H9 (cell line): ENCODE data around the gene NAPA. TPM values are rescaled to one million over a fixed set of nuclear protein-coding genes. Genes with fewer than 3 reads are reported as not detected.

Experiments used
- DNase-seq: peaks from one replicate; pipeline ENCODE4 v3.0.0-alpha.2; 2017
- H2AFZ ChIP-seq: one replicate; pipeline ENCODE4 v1.6.1; 2013; ENCODE audit warnings: mild to moderate bottlenecking, low read length, control low read depth, moderate library complexity
- H2AK5ac ChIP-seq: 2 replicates; pipeline ENCODE4 v1.6.1; 2013; ENCODE audit warnings: low read length, control low read depth, mixed read lengths; ENCODE audit not compliant: insufficient read length
- H2BK120ac ChIP-seq: one replicate; pipeline ENCODE4 v1.6.1; 2013; ENCODE audit warnings: low read depth, mild to moderate bottlenecking, low read length, control low read depth, inconsistent platforms; ENCODE audit not compliant: poor library complexity, severe bottlenecking
- H2BK12ac ChIP-seq: 2 replicates; pipeline ENCODE4 v1.6.1; 2013; ENCODE audit warnings: low read length, control low read depth, mixed read lengths, low read depth; ENCODE audit not compliant: insufficient read length
- H2BK15ac ChIP-seq: 2 replicates; pipeline ENCODE4 v1.6.1; 2013; ENCODE audit warnings: low read depth, low read length, control low read depth
- H2BK20ac ChIP-seq: one replicate; pipeline ENCODE4 v1.6.1; 2013; ENCODE audit warnings: low read depth, mild to moderate bottlenecking, low read length, control low read depth, inconsistent platforms; ENCODE audit not compliant: poor library complexity, severe bottlenecking
- H2BK5ac ChIP-seq: 2 replicates; pipeline ENCODE4 v1.6.1; 2013; ENCODE audit warnings: low read length, control low read depth, mixed read lengths; ENCODE audit not compliant: insufficient read length
- H3K14ac ChIP-seq: 2 replicates; pipeline ENCODE4 v1.6.1; 2013; ENCODE audit warnings: low read length, control low read depth; ENCODE audit not compliant: insufficient read depth
- H3K18ac ChIP-seq: 2 replicates; pipeline ENCODE4 v1.6.1; 2013; ENCODE audit warnings: low read depth, mild to moderate bottlenecking, mixed read lengths, low read length, control low read depth; ENCODE audit not compliant: insufficient read length
- H3K23ac ChIP-seq: 2 replicates; pipeline ENCODE4 v1.6.1; 2013; ENCODE audit warnings: low read length, control low read depth, mixed read lengths, low read depth; ENCODE audit not compliant: insufficient read length
- H3K23me2 ChIP-seq: 2 replicates; pipeline ENCODE4 v1.6.1; 2013; ENCODE audit warnings: low read depth, mild to moderate bottlenecking, mixed read lengths, low read length, control low read depth; ENCODE audit not compliant: insufficient read length, poor library complexity, severe bottlenecking
- H3K27ac ChIP-seq: 2 replicates; pipeline ENCODE4 v1.5.1; 2013; ENCODE audit warnings: low read length, control low read depth, mixed read lengths, low read depth; ENCODE audit not compliant: insufficient read length
- H3K27me3 ChIP-seq: 2 replicates; pipeline ENCODE4 v1.6.1; 2013; ENCODE audit warnings: low read length, control low read depth, inconsistent platforms; ENCODE audit not compliant: insufficient read depth
- H3K4ac ChIP-seq: 2 replicates; pipeline ENCODE4 v1.6.1; 2013; ENCODE audit warnings: low read depth, mild to moderate bottlenecking, control low read depth, inconsistent platforms, low read length, moderate library complexity
- H3K4me1 ChIP-seq: 2 replicates; pipeline ENCODE4 v1.6.1; 2013; ENCODE audit warnings: low read length, control low read depth, inconsistent platforms; ENCODE audit not compliant: insufficient read depth
- H3K4me2 ChIP-seq: 2 replicates; pipeline ENCODE4 v1.6.1; 2013; ENCODE audit warnings: low read length, control low read depth, mixed read lengths; ENCODE audit not compliant: insufficient read length, insufficient read depth
- H3K56ac ChIP-seq: 2 replicates; pipeline ENCODE4 v1.6.1; 2013; ENCODE audit warnings: low read depth, mild to moderate bottlenecking, mixed read lengths, low read length, control low read depth; ENCODE audit not compliant: insufficient read length
- H3K79me1 ChIP-seq: 2 replicates; pipeline ENCODE4 v1.6.1; 2013; ENCODE audit warnings: low read depth, mild to moderate bottlenecking, moderate library complexity, low read length, control low read depth, inconsistent platforms; ENCODE audit not compliant: insufficient read depth, poor library complexity, severe bottlenecking
- H3K79me2 ChIP-seq: 2 replicates; pipeline ENCODE4 v1.6.1; 2013; ENCODE audit warnings: low read length, control low read depth, inconsistent platforms; ENCODE audit not compliant: insufficient read depth
- H3K9ac ChIP-seq: 2 replicates; pipeline ENCODE4 v1.6.1; 2013; ENCODE audit warnings: low read length, control low read depth, mixed read lengths; ENCODE audit not compliant: insufficient read length; ENCODE audit errors: extremely low read depth
- H3K9me3 ChIP-seq: one replicate; pipeline ENCODE4 v1.6.1; 2013; ENCODE audit warnings: low read depth, low read length, inconsistent platforms; ENCODE audit not compliant: control insufficient read depth
- H3T11ph ChIP-seq: one replicate; pipeline ENCODE4 v1.6.1; 2013; ENCODE audit warnings: mild to moderate bottlenecking, low read length, control low read depth, inconsistent platforms
- H4K20me1 ChIP-seq: one replicate; pipeline ENCODE4 v1.6.1; 2013; ENCODE audit not compliant: control insufficient read depth, insufficient read length, insufficient read depth
- H4K5ac ChIP-seq: 2 replicates; pipeline ENCODE4 v1.6.1; 2013; ENCODE audit warnings: low read depth, mild to moderate bottlenecking, mixed read lengths, low read length, control low read depth; ENCODE audit not compliant: insufficient read length
- H4K8ac ChIP-seq: replicated peaks from 2 replicates; pipeline ENCODE4 v1.6.1; 2013; ENCODE audit warnings: low read length, control low read depth, mixed read lengths, low read depth; ENCODE audit not compliant: insufficient read length
- H4K91ac ChIP-seq: 2 replicates; pipeline ENCODE4 v1.6.1; 2013; ENCODE audit warnings: low read depth, mild to moderate bottlenecking, moderate library complexity, mixed read lengths, low read length, control low read depth; ENCODE audit not compliant: insufficient read length
- H3K27ac Mint-ChIP-seq, 3 experiments: 2 replicates in 2 of 3; 3 replicates in 1 of 3; pipeline ENCODE4 v1.8.0; 2020 to 2021; ENCODE audit warnings: mixed read lengths in 3 of 3, mild to moderate bottlenecking in 1 of 3, moderate library complexity in 1 of 3
- H3K27me3 Mint-ChIP-seq: 2 replicates; pipeline ENCODE4 v1.8.0; 2021; ENCODE audit warnings: low read depth, mild to moderate bottlenecking, moderate library complexity, mixed read lengths
- H3K36me3 Mint-ChIP-seq, 3 experiments: 2 replicates in 2 of 3; 3 replicates in 1 of 3; pipeline ENCODE4 v1.8.0; 2020 to 2021; ENCODE audit warnings: low read depth in 3 of 3, mixed read lengths in 3 of 3; ENCODE audit not compliant: insufficient read depth in 1 of 3
- H3K4me1 Mint-ChIP-seq, 2 experiments: 2 replicates each; pipeline ENCODE4 v1.8.0; 2020; ENCODE audit warnings: mixed read lengths in 2 of 2
- H3K4me3 Mint-ChIP-seq, 2 experiments: 2 replicates in 1 of 2; 3 replicates in 1 of 2; pipeline ENCODE4 v1.8.0; 2020 to 2021; ENCODE audit warnings: mild to moderate bottlenecking in 2 of 2, mixed read lengths in 2 of 2, moderate library complexity in 1 of 2
- H3K9me3 Mint-ChIP-seq, 2 experiments: 2 replicates in 1 of 2; 3 replicates in 1 of 2; pipeline ENCODE4 v1.8.0; 2020; ENCODE audit warnings: mild to moderate bottlenecking in 2 of 2, mixed read lengths in 2 of 2, moderate library complexity in 1 of 2
- WGBS: extraction: QIAGEN DNeasy Blood & Tissue Kit; methylation state at CpG from one replicate; pipeline ENCODE4 v1.1.7; 2013; ENCODE audit warnings: missing lambda C conversion rate, low lambda C conversion rate, mixed read lengths; ENCODE audit not compliant: insufficient read length; ENCODE audit errors: extremely low coverage; 5-methylcytosine and 5-hydroxymethylcytosine counted together
- total RNA-seq: library from RNA; stranded (reverse); gene quantifications from 2 replicates; pipeline ENCODE4 v1.2.1, GENCODE V29; 2021
- TF ChIP-seq, protein P1 (sequence below): fragments of 200-600 bp; sonication (generic); conservative IDR thresholded peaks from 3 replicates; pipeline ENCODE4 v1.8.0; 2021; ENCODE audit warnings: antibody characterized with exemption, mild to moderate bottlenecking

Gene NAPA
- total RNA-seq, 1 experiment from 2014 or later: 62.8 TPM

GRCh38 chr19:47506459-47506858 lies 8.4 kb downstream of the NAPA start:
- no peaks in the 10 kb centered on the region for H3K27me3 ChIP-seq
- H3K79me1 ChIP-seq: peaks cover 5% of the 10 kb centered on the region
- H2BK20ac ChIP-seq: no peak overlapping the region
- no peak overlapping the region for H3K4ac ChIP-seq
- H3K9ac ChIP-seq: no peak overlapping the region
- no peak overlapping the region for H4K91ac ChIP-seq
- H3K27ac Mint-ChIP-seq: peak overlapping the region in 1 of 3 experiments; percentile 68; a peak in 2 of 7 replicates
- no peak overlapping the region for H3K14ac ChIP-seq
- no peak overlapping the region for H3K4me2 ChIP-seq
- H2AFZ ChIP-seq: no peak overlapping the region
- no peak overlapping the region for H3K56ac ChIP-seq
- H3T11ph ChIP-seq: no peak overlapping the region
- no peaks in the 10 kb centered on the region for H3K9me3 Mint-ChIP-seq
- no peaks in the 10 kb centered on the region for H3K9me3 ChIP-seq
- H2BK5ac ChIP-seq: no peak overlapping the region
- H2BK120ac ChIP-seq: no peak overlapping the region
- H2BK15ac ChIP-seq: no peak overlapping the region
- H3K18ac ChIP-seq: no peak overlapping the region
- no peak overlapping the region for H3K4me3 Mint-ChIP-seq
- no peaks in the 10 kb centered on the region for H4K20me1 ChIP-seq
- H3K36me3 Mint-ChIP-seq: peaks cover 0 to 13% (median 13%) of the 10 kb centered on the region in 3 experiments; a peak in 5 of 7 replicates
- H4K8ac ChIP-seq: no peak overlapping the region
- WGBS: no CpG with 5 or more reads among the region's 8 CpGs
- H3K27ac ChIP-seq: no peak overlapping the region
- H4K5ac ChIP-seq: no peak overlapping the region
- H3K27me3 Mint-ChIP-seq: no peaks in the 10 kb centered on the region
- H3K79me2 ChIP-seq: no peaks in the 10 kb centered on the region; the same call in 1 of the 2 replicates
- no peaks in the 10 kb centered on the region for H3K23me2 ChIP-seq
- H2BK12ac ChIP-seq: no peak overlapping the region
- no peak overlapping the region for H2AK5ac ChIP-seq
- no peak for DNase-seq
- H3K23ac ChIP-seq: no peak overlapping the region
- peaks cover 6 to 8% of the 10 kb centered on the region in 2 experiments; a peak in 3 of 4 replicates for H3K4me1 Mint-ChIP-seq
- TF ChIP-seq, protein P1, sequence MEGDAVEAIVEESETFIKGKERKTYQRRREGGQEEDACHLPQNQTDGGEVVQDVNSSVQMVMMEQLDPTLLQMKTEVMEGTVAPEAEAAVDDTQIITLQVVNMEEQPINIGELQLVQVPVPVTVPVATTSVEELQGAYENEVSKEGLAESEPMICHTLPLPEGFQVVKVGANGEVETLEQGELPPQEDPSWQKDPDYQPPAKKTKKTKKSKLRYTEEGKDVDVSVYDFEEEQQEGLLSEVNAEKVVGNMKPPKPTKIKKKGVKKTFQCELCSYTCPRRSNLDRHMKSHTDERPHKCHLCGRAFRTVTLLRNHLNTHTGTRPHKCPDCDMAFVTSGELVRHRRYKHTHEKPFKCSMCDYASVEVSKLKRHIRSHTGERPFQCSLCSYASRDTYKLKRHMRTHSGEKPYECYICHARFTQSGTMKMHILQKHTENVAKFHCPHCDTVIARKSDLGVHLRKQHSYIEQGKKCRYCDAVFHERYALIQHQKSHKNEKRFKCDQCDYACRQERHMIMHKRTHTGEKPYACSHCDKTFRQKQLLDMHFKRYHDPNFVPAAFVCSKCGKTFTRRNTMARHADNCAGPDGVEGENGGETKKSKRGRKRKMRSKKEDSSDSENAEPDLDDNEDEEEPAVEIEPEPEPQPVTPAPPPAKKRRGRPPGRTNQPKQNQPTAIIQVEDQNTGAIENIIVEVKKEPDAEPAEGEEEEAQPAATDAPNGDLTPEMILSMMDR: no peak
- no peaks in the 10 kb centered on the region for H3K4me1 ChIP-seq
